Neural cell (in vitro differentiated cells): ENCODE results near the gene MCOLN1. TPM values are rescaled to one million over a fixed set of nuclear protein-coding genes. Genes with fewer than 3 reads are reported as not detected.

ENCODE experiments used
- H2AFZ ChIP-seq: fragments of 200-600, 300-800 bp; sonication (generic), shearing (Covaris generic); 2 replicates; pipeline ENCODE4 v1.6.0; 2014; ENCODE audit warnings: low read depth, mild to moderate bottlenecking, antibody characterized with exemption, low read length, moderate library complexity
- H3F3A ChIP-seq: fragments of 200-600 bp; shearing (Covaris generic); 2 replicates; pipeline ENCODE4 v1.6.1; 2016; ENCODE audit warnings: mild to moderate bottlenecking, moderate library complexity, mixed read lengths, antibody characterized with exemption, low read length; ENCODE audit not compliant: insufficient read depth, poor library complexity, severe bottlenecking
- H3K27ac ChIP-seq: fragments of 200-600, 300-800 bp; sonication (generic), shearing (Covaris generic); 2 replicates; pipeline ENCODE4 v1.5.1; 2014; ENCODE audit warnings: mild to moderate bottlenecking, low read length, moderate library complexity
- H3K27me3 ChIP-seq: fragments of 300-800, 200-600 bp; sonication (generic), shearing (Covaris generic); 2 replicates; pipeline ENCODE4 v1.6.0; 2014; ENCODE audit warnings: mild to moderate bottlenecking, low read depth, low read length, moderate library complexity; ENCODE audit not compliant: insufficient read depth
- H3K36me3 ChIP-seq: fragments of 300-800, 200-600 bp; sonication (generic), shearing (Covaris generic); 2 replicates; pipeline ENCODE4 v1.5.1; 2014; ENCODE audit warnings: mild to moderate bottlenecking, antibody characterized with exemption, low read length, moderate library complexity; ENCODE audit not compliant: insufficient read depth
- H3K4me2 ChIP-seq: fragments of 300-800, 200-600 bp; sonication (generic), shearing (Covaris generic); 2 replicates; pipeline ENCODE4 v1.6.0; 2014; ENCODE audit warnings: mild to moderate bottlenecking, low read length
- H3K4me3 ChIP-seq: fragments of 300-800, 200-600 bp; sonication (generic), shearing (Covaris generic); 2 replicates; pipeline ENCODE4 v1.5.1; 2014; ENCODE audit warnings: mild to moderate bottlenecking, low read length, moderate library complexity
- H3K79me2 ChIP-seq: fragments of 200-600 bp; shearing (Covaris generic); replicated peaks from 2 replicates; pipeline ENCODE4 v1.6.0; 2014; ENCODE audit warnings: mild to moderate bottlenecking, low read length, moderate library complexity; ENCODE audit not compliant: insufficient read depth
- H3K9ac ChIP-seq: fragments of 300-800, 200-600 bp; sonication (generic), shearing (Covaris generic); 2 replicates; pipeline ENCODE4 v1.6.1; 2016; ENCODE audit warnings: mild to moderate bottlenecking, low read length, mixed read lengths
- H3K9me2 ChIP-seq: fragments of 200-600 bp; shearing (Covaris generic); 2 replicates; pipeline ENCODE4 v1.6.1; 2016; ENCODE audit warnings: mild to moderate bottlenecking, low read length, mixed read lengths; ENCODE audit not compliant: insufficient read depth
- H3K9me3 ChIP-seq: fragments of 200-600, 300-800 bp; sonication (generic), shearing (Covaris generic); 2 replicates; pipeline ENCODE4 v1.6.1; 2016; ENCODE audit warnings: mild to moderate bottlenecking, mixed run types, low read length, moderate library complexity, mixed read lengths
- H4K20me1 ChIP-seq: fragments of 200-600 bp; shearing (Covaris generic); 2 replicates; pipeline ENCODE4 v1.6.1; 2016; ENCODE audit warnings: mild to moderate bottlenecking, mixed run types; ENCODE audit not compliant: insufficient read depth
- CTCF ChIP-seq: fragments of 450-650 bp; IDR thresholded peaks from 2 replicates; pipeline ENCODE4 v1.5.1; 2014; ENCODE audit warnings: antibody characterized with exemption, mild to moderate bottlenecking, moderate library complexity; ENCODE audit not compliant: poor library complexity, severe bottlenecking
- EP300 ChIP-seq: fragments of 450-650 bp; conservative IDR thresholded peaks from 2 replicates; pipeline ENCODE4 v1.6.1; 2014; ENCODE audit warnings: antibody characterized with exemption, mild to moderate bottlenecking, moderate library complexity; ENCODE audit not compliant: poor library complexity, severe bottlenecking
- EZH2 ChIP-seq: fragments of 200-600, 300-800 bp; shearing (Covaris generic), sonication (generic); IDR thresholded peaks from 2 replicates; pipeline ENCODE4 v1.6.1; 2014; ENCODE audit warnings: antibody characterized with exemption, low read length, borderline replicate concordance, mild to moderate bottlenecking; ENCODE audit not compliant: insufficient read depth, poor library complexity, severe bottlenecking
- MXI1 ChIP-seq: fragments of 450-650 bp; conservative IDR thresholded peaks from 2 replicates; pipeline ENCODE4 v1.6.1; 2014; ENCODE audit warnings: antibody characterized with exemption, mild to moderate bottlenecking; ENCODE audit not compliant: poor library complexity, severe bottlenecking
- POLR2AphosphoS5 ChIP-seq: IDR thresholded peaks from 2 replicates; pipeline ENCODE4 v1.6.1; 2012
- RAD21 ChIP-seq: fragments of 450-650 bp; conservative IDR thresholded peaks from 2 replicates; pipeline ENCODE4 v1.6.1; 2014; ENCODE audit warnings: antibody characterized with exemption, mild to moderate bottlenecking, moderate library complexity
- REST ChIP-seq: IDR thresholded peaks from 2 replicates; pipeline ENCODE4 v1.6.1; 2012; ENCODE audit warnings: borderline replicate concordance
- SMC3 ChIP-seq: fragments of 450-650 bp; conservative IDR thresholded peaks from 2 replicates; pipeline ENCODE4 v1.6.1; 2014; ENCODE audit warnings: antibody characterized with exemption, mild to moderate bottlenecking, moderate library complexity; ENCODE audit not compliant: poor library complexity
- TAF1 ChIP-seq: IDR thresholded peaks from 2 replicates; pipeline ENCODE4 v1.6.1; 2012; ENCODE audit warnings: low read depth
- polyA plus RNA-seq: library from polyadenylated mRNA; depleted of rRNA; stranded (reverse); fragments of >200 nt; gene quantifications from 2 replicates; pipeline ENCODE4 v1.2.3, GENCODE V29; 2014

The MCOLN1 gene
- polyA plus RNA-seq, 1 donor from 2014 or later: 16.9 TPM

- no peak for TF ChIP-seq CTCF
- TF ChIP-seq RAD21: no peak
- no peak for TF ChIP-seq EP300
- TF ChIP-seq EZH2: no peak
- TF ChIP-seq MXI1: no peak
- no peak for TF ChIP-seq REST
- no peak for TF ChIP-seq TAF1
- TF ChIP-seq POLR2AphosphoS5: no peak
- no peak for TF ChIP-seq SMC3
- H3K4me3 ChIP-seq: no peak overlapping the region
These were observed 42.9 kb downstream of the MCOLN1 start for GRCh38 chr19:7565332-7565731.

GRCh38 chr19:7570761-7571160 lies 48.3 kb downstream of the MCOLN1 start:
- Histone ChIP-seq H3K4me3 (no peak overlapping the region), H3F3A (no peaks in the 10 kb centered on the region), H3K9me2 (no peaks in the 10 kb centered on the region), H3K4me2 (no peak overlapping the region), H3K9me3 (no peaks in the 10 kb centered on the region), H3K27ac (no peak overlapping the region), H3K36me3 (no peaks in the 10 kb centered on the region), H3K27me3 (no peaks in the 10 kb centered on the region), H4K20me1 (no peaks in the 10 kb centered on the region), H2AFZ (no peak overlapping the region), H3K79me2 (no peaks in the 10 kb centered on the region), H3K9ac (no peak overlapping the region)
- TF ChIP-seq REST: no peak
- TF ChIP-seq MXI1: no peak
- TF ChIP-seq EP300: no peak
- TF ChIP-seq TAF1: no peak
- no peak for TF ChIP-seq SMC3
- no peak for TF ChIP-seq CTCF
- no peak for TF ChIP-seq POLR2AphosphoS5
- no peak for TF ChIP-seq EZH2

More at GRCh38 chr19:7565332-7565731, 42.9 kb downstream of the MCOLN1 start:
- H3K27ac ChIP-seq: no peak overlapping the region
- H3F3A ChIP-seq: no peaks in the 10 kb centered on the region
- no peaks in the 10 kb centered on the region for H3K79me2 ChIP-seq
- H3K27me3 ChIP-seq: no peaks in the 10 kb centered on the region
- H2AFZ ChIP-seq: no peak overlapping the region
- H3K9ac ChIP-seq: no peak overlapping the region
- H3K4me2 ChIP-seq: no peak overlapping the region
- H3K36me3 ChIP-seq: no peaks in the 10 kb centered on the region
- H4K20me1 ChIP-seq: no peaks in the 10 kb centered on the region
- H3K9me3 ChIP-seq: no peaks in the 10 kb centered on the region
- no peaks in the 10 kb centered on the region for H3K9me2 ChIP-seq
